Ishikawa (cell line): ENCODE measurements around the gene FAM20C.

ENCODE experiments used
- CEBPB ChIP-seq: IDR thresholded peaks from 2 replicates; pipeline ENCODE4 v1.6.1; 2012
- CREB1 ChIP-seq: IDR thresholded peaks from 2 replicates; pipeline ENCODE4 v1.6.1; 2012; ENCODE audit warnings: low read depth
- EGR1 ChIP-seq: IDR thresholded peaks from 2 replicates; pipeline ENCODE4 v1.6.1; 2012
- EP300 ChIP-seq: IDR thresholded peaks from 2 replicates; pipeline ENCODE4 v1.6.1; 2012; ENCODE audit warnings: borderline replicate concordance
- FOXM1 ChIP-seq: IDR thresholded peaks from 2 replicates; pipeline ENCODE4 v1.6.1; 2012; ENCODE audit warnings: low read depth, borderline replicate concordance
- NFIC ChIP-seq: IDR thresholded peaks from 2 replicates; pipeline ENCODE4 v1.6.1; 2012
- RAD21 ChIP-seq: IDR thresholded peaks from 2 replicates; pipeline ENCODE4 v1.6.1; 2012; ENCODE audit warnings: low read depth
- REST ChIP-seq: IDR thresholded peaks from 2 replicates; pipeline ENCODE4 v1.6.1; 2012; ENCODE audit warnings: low read depth, mild to moderate bottlenecking
- TAF1 ChIP-seq: IDR thresholded peaks from 2 replicates; pipeline ENCODE4 v1.6.1; 2012; ENCODE audit warnings: low read depth, mild to moderate bottlenecking
- TCF12 ChIP-seq: IDR thresholded peaks from 2 replicates; pipeline ENCODE4 v1.6.1; 2012; ENCODE audit warnings: low read depth
- TEAD4 ChIP-seq: IDR thresholded peaks from 2 replicates; pipeline ENCODE4 v1.6.1; 2012
- USF1 ChIP-seq: IDR thresholded peaks from 2 replicates; pipeline ENCODE4 v1.6.1; 2012
- YY1 ChIP-seq: IDR thresholded peaks from 2 replicates; pipeline ENCODE4 v1.6.1; 2012; ENCODE audit warnings: low read depth
- ZBTB7A ChIP-seq: IDR thresholded peaks from 2 replicates; pipeline ENCODE4 v1.6.1; 2012; ENCODE audit warnings: low read depth
- TF ChIP-seq, protein P1 (sequence below): IDR thresholded peaks from 2 replicates; pipeline ENCODE4 v1.6.1; 2012

The FAM20C gene

GRCh38 chr7:303884-304573 is 111.7 kb downstream of the FAM20C start:
- TF ChIP-seq USF1 (no peak), NFIC (no peak), TCF12 (no peak), TAF1 (no peak), CREB1 (no peak), RAD21 (no peak), YY1 (no peak), ZBTB7A (no peak), EP300 (no peak), EGR1 (no peak), CEBPB (no peak)
- TF ChIP-seq, protein P1, sequence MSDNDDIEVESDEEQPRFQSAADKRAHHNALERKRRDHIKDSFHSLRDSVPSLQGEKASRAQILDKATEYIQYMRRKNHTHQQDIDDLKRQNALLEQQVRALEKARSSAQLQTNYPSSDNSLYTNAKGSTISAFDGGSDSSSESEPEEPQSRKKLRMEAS: no peak

DNA sequence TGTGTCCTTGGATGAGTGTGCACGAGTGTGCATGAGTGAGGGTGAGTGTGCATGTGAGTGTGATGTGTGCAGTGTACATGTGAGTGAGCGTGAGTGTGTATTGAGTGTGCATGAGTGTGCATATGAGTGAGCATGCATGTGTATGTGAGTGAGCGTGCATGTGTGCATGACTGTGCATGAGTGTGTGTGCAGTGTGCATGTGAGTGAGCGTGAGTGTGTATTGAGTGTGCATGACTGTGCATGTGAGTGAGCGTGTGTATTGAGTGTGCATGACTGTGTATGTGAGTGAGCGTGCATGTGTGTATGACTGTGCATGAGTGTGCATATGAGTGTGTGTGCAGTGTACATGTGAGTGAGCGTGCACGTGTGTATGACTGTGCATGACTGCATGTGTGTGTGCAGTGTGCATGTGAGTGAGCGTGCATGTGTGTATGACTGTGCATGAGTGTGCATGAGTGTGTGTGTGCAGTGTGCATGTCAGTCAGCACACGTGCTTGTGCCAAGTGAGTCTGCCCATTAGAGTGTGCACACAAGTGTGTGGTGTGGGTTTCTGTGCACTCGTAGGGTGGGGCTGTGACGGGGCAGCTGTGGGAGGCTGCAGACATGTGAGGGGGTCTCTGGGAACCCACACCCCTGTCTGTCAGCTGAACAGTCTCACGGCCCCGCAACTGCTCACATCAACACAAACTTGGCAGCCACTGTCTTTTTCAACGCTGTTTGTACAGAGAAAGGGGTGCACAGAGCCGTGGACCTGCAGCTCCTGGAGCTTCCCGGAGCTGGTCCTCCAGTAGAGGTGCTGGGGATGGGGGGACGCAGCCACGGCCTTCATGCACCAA is 112.4 kb downstream of the FAM20C start:
- no peak for TF ChIP-seq NFIC

GRCh38 chr7:305410-306151 is 113.2 kb downstream of the FAM20C start:
- TF ChIP-seq ZBTB7A (no peak), YY1 (no peak), NFIC (no peak), CEBPB (no peak), FOXM1 (no peak), TEAD4 (no peak), RAD21 (no peak), TAF1 (no peak), REST (no peak)

GRCh38 chr7:307970-308369 is 115.6 kb downstream of the FAM20C start:
- TF ChIP-seq RAD21: no peak
- no peak for TF ChIP-seq EGR1
- no peak for TF ChIP-seq USF1
- TF ChIP-seq EP300: no peak

- TF ChIP-seq YY1 (no peak), NFIC (no peak), CEBPB (no peak), EGR1 (no peak)
Measured at GRCh38 chr7:309586-310228, 117.3 kb downstream of the FAM20C start.
